HL-60 (cell line): ENCODE data around the gene BPIFA2.
"Not testable (repeated sequence)": the region's sequence is repeated elsewhere in the genome, so short reads cannot be mapped to it uniquely, and the experiment has no call there.

Experiments
- DNase-seq, 2 experiments: peaks; one replicate each; pipeline ENCODE4 v3.0.0-alpha.2; 2010 to 2020; ENCODE audit warnings: low read depth in 1 of 2, low spot score in 1 of 2
- H3K27ac ChIP-seq: fragments of 250-450 bp; sonication (Bioruptor Pico); replicated peaks from 2 replicates; pipeline ENCODE4 v1.5.1; 2020; ENCODE audit warnings: mild to moderate bottlenecking, moderate library complexity
- H3K27me3 ChIP-seq: fragments of 250-450 bp; sonication (Bioruptor Pico); 2 replicates; pipeline ENCODE4 v1.5.1; 2021; ENCODE audit warnings: mild to moderate bottlenecking, moderate library complexity; ENCODE audit not compliant: insufficient read depth, poor library complexity, severe bottlenecking
- H3K4me3 ChIP-seq: replicated peaks from 2 replicates; pipeline ENCODE4 v1.5.1; 2011; ENCODE audit warnings: mild to moderate bottlenecking, control low read depth, low read length; ENCODE audit not compliant: insufficient read depth
- CTCF ChIP-seq: IDR thresholded peaks from one replicate; pipeline ENCODE4 v1.5.1; 2011; ENCODE audit warnings: low read length, control low read depth, inconsistent platforms; ENCODE audit not compliant: insufficient read depth
- GABPA ChIP-seq: IDR thresholded peaks from 2 replicates; pipeline ENCODE4 v1.6.1; 2012; ENCODE audit warnings: low read depth
- POLR2AphosphoS5 ChIP-seq: IDR thresholded peaks from 2 replicates; pipeline ENCODE4 v1.6.1; 2012; ENCODE audit warnings: low read depth
- REST ChIP-seq: IDR thresholded peaks from 2 replicates; pipeline ENCODE4 v1.6.1; 2012; ENCODE audit warnings: low read depth; ENCODE audit not compliant: insufficient replicate concordance
- SPI1 ChIP-seq: IDR thresholded peaks from 2 replicates; pipeline ENCODE4 v1.6.1; 2012; ENCODE audit warnings: low read depth, mild to moderate bottlenecking, borderline replicate concordance

BPIFA2 gene

GRCh38 chr20:33180169-33180568 lies 12.2 kb downstream of the BPIFA2 start:
- TF ChIP-seq REST (no peak), GABPA (no peak), POLR2AphosphoS5 (no peak), CTCF (no peak), SPI1 (no peak)

GRCh38 chr20:33181482-33182093 lies 13.6 kb downstream of the BPIFA2 start:
- H3K27me3 ChIP-seq = no peaks in the 10 kb centered on the region
- H3K4me3 ChIP-seq = no peak overlapping the region
- DNase-seq = no peak
- no peak for TF ChIP-seq SPI1
- TF ChIP-seq GABPA = no peak
- TF ChIP-seq POLR2AphosphoS5 = no peak
- no peak for TF ChIP-seq REST
- TF ChIP-seq CTCF = no peak
- H3K27ac ChIP-seq = no peak overlapping the region

More at GRCh38 chr20:33180169-33180568, 12.2 kb downstream of the BPIFA2 start:
- no peak for DNase-seq
- H3K27me3 ChIP-seq = no peaks in the 10 kb centered on the region
- no peak overlapping the region for H3K4me3 ChIP-seq
- H3K27ac ChIP-seq = no peak overlapping the region

GRCh38 chr20:33183312-33183711 lies 15.4 kb downstream of the BPIFA2 start:
- Histone ChIP-seq H3K27ac (no peak overlapping the region), H3K27me3 (no peaks in the 10 kb centered on the region), H3K4me3 (no peak overlapping the region)
- no peak for DNase-seq
- TF ChIP-seq SPI1 = no peak
- no peak for TF ChIP-seq CTCF
- no peak for TF ChIP-seq POLR2AphosphoS5
- no peak for TF ChIP-seq REST
- no peak for TF ChIP-seq GABPA

GRCh38 chr20:33185031-33185590 lies 17.2 kb downstream of the BPIFA2 start:
- DNase-seq, H3K4me3 ChIP-seq, H3K27me3 ChIP-seq, H3K27ac ChIP-seq: not testable (repeated sequence)
